Activated T-cell treated with anti-CD3 and anti-CD28 coated beads, Interleukin-2, amount 50 U/mL, for 24 hours (primary cell): ENCODE results near the gene AFF1.
"Not testable (repeated sequence)": the region's sequence is repeated elsewhere in the genome, so short reads cannot be mapped to it uniquely, and the experiment has no call there.

ENCODE experiments used
- DNase-seq: peaks from one replicate; pipeline ENCODE4 v3.0.0-alpha.2; 2020
- H3K27ac Mint-ChIP-seq: 2 replicates; pipeline ENCODE4 v1.8.0; 2020; ENCODE audit warnings: mild to moderate bottlenecking, mixed read lengths
- H3K27me3 Mint-ChIP-seq: 2 replicates; pipeline ENCODE4 v1.8.0; 2020; ENCODE audit warnings: mixed read lengths
- H3K36me3 Mint-ChIP-seq: 2 replicates; pipeline ENCODE4 v1.8.0; 2020; ENCODE audit warnings: low read depth, mixed read lengths
- H3K4me1 Mint-ChIP-seq: 2 replicates; pipeline ENCODE4 v1.8.0; 2020; ENCODE audit warnings: low read depth, mixed read lengths
- H3K4me3 Mint-ChIP-seq: 2 replicates; pipeline ENCODE4 v1.8.0; 2020; ENCODE audit warnings: mild to moderate bottlenecking, moderate library complexity, mixed read lengths
- H3K9me3 Mint-ChIP-seq: 2 replicates; pipeline ENCODE4 v1.8.0; 2020; ENCODE audit warnings: mixed read lengths

AFF1 gene

GRCh38 chr4:87033902-87034301, 99.1 kb downstream of the AFF1 start:
- H3K27ac Mint-ChIP-seq, result no peak overlapping the region
- DNase-seq, result no peak
- H3K36me3 Mint-ChIP-seq, result peaks cover 5% of the 10 kb centered on the region
- H3K27me3 Mint-ChIP-seq, result no peaks in the 10 kb centered on the region
- no peak overlapping the region for H3K4me3 Mint-ChIP-seq
- H3K4me1 Mint-ChIP-seq, result peaks cover 35% of the 10 kb centered on the region
- no peaks in the 10 kb centered on the region for H3K9me3 Mint-ChIP-seq

GRCh38 chr4:87034527-87034926, 99.7 kb downstream of the AFF1 start:
- peak overlapping the region; percentile 80 for H3K27ac Mint-ChIP-seq
- peaks cover 8% of the 10 kb centered on the region for H3K36me3 Mint-ChIP-seq
- H3K4me1 Mint-ChIP-seq, result peaks cover 41% of the 10 kb centered on the region
- no peaks in the 10 kb centered on the region for H3K9me3 Mint-ChIP-seq
- no peak overlapping the region for H3K4me3 Mint-ChIP-seq
- no peak for DNase-seq
- H3K27me3 Mint-ChIP-seq, result no peaks in the 10 kb centered on the region

- H3K36me3 Mint-ChIP-seq, result peaks cover 5% of the 10 kb centered on the region
- H3K4me3 Mint-ChIP-seq, result no peak overlapping the region
- H3K27ac Mint-ChIP-seq, result peak overlapping the region; percentile 70
- peaks cover 48% of the 10 kb centered on the region for H3K4me1 Mint-ChIP-seq
- no peaks in the 10 kb centered on the region for H3K9me3 Mint-ChIP-seq
- DNase-seq, result no peak
- no peaks in the 10 kb centered on the region for H3K27me3 Mint-ChIP-seq
These were observed 101.2 kb downstream of the AFF1 start for GRCh38 chr4:87035881-87036509.

- DNase-seq, result no peak
- Mint-ChIP-seq H3K27me3 (no peaks in the 10 kb centered on the region), H3K4me1 (peaks cover 55% of the 10 kb centered on the region), H3K27ac (no peak overlapping the region), H3K4me3 (no peak overlapping the region), H3K36me3 (peaks cover 9% of the 10 kb centered on the region), H3K9me3 (no peaks in the 10 kb centered on the region)
These were observed 101.9 kb downstream of the AFF1 start for GRCh38 chr4:87036713-87037112.

GRCh38 chr4:87037171-87037570, 102.4 kb downstream of the AFF1 start:
- H3K4me3 Mint-ChIP-seq, DNase-seq, H3K27ac Mint-ChIP-seq, H3K36me3 Mint-ChIP-seq, H3K27me3 Mint-ChIP-seq, H3K9me3 Mint-ChIP-seq: not testable (repeated sequence)
- peaks cover 59% of the 10 kb centered on the region for H3K4me1 Mint-ChIP-seq

- no peak for DNase-seq
- Mint-ChIP-seq H3K27ac (no peak overlapping the region), H3K4me3 (no peak overlapping the region), H3K4me1 (peaks cover 65% of the 10 kb centered on the region), H3K9me3 (no peaks in the 10 kb centered on the region), H3K36me3 (peaks cover 9% of the 10 kb centered on the region), H3K27me3 (no peaks in the 10 kb centered on the region)
These were observed 103.0 kb downstream of the AFF1 start for GRCh38 chr4:87037671-87038334.

- peaks cover 72% of the 10 kb centered on the region for H3K4me1 Mint-ChIP-seq
- no peaks in the 10 kb centered on the region for H3K27me3 Mint-ChIP-seq
- H3K36me3 Mint-ChIP-seq, result peaks cover 9% of the 10 kb centered on the region
- H3K9me3 Mint-ChIP-seq, result no peaks in the 10 kb centered on the region
- DNase-seq, result no peak
- H3K4me3 Mint-ChIP-seq, result no peak overlapping the region
- H3K27ac Mint-ChIP-seq, result no peak overlapping the region
These were observed 104.2 kb downstream of the AFF1 start for GRCh38 chr4:87038837-87039615.

GRCh38 chr4:87041141-87041540, 106.3 kb downstream of the AFF1 start:
- DNase-seq, result no peak
- Mint-ChIP-seq H3K4me1 (peaks cover 64% of the 10 kb centered on the region), H3K36me3 (peaks cover 14% of the 10 kb centered on the region), H3K27ac (no peak overlapping the region), H3K4me3 (no peak overlapping the region), H3K9me3 (no peaks in the 10 kb centered on the region), H3K27me3 (no peaks in the 10 kb centered on the region)

- no peak overlapping the region for H3K4me3 Mint-ChIP-seq
- peaks cover 24% of the 10 kb centered on the region for H3K36me3 Mint-ChIP-seq
- peak overlapping the region; percentile 55 for H3K27ac Mint-ChIP-seq
These were observed 107.4 kb downstream of the AFF1 start for GRCh38 chr4:87042221-87042620.

GRCh38 chr4:87042986-87043820, 108.4 kb downstream of the AFF1 start:
- no peak overlapping the region for H3K27ac Mint-ChIP-seq
- DNase-seq, result no peak
- H3K9me3 Mint-ChIP-seq, result no peaks in the 10 kb centered on the region
- no peak overlapping the region for H3K4me3 Mint-ChIP-seq
- H3K36me3 Mint-ChIP-seq, result peaks cover 32% of the 10 kb centered on the region
- H3K27me3 Mint-ChIP-seq, result no peaks in the 10 kb centered on the region
- H3K4me1 Mint-ChIP-seq, result peaks cover 49% of the 10 kb centered on the region

More at GRCh38 chr4:87042221-87042620, 107.4 kb downstream of the AFF1 start:
- no peak for DNase-seq
- Mint-ChIP-seq H3K27me3 (no peaks in the 10 kb centered on the region), H3K9me3 (no peaks in the 10 kb centered on the region), H3K4me1 (peaks cover 53% of the 10 kb centered on the region)

- no peaks in the 10 kb centered on the region for H3K27me3 Mint-ChIP-seq
- H3K9me3 Mint-ChIP-seq, result no peaks in the 10 kb centered on the region
- peaks cover 47% of the 10 kb centered on the region for H3K4me1 Mint-ChIP-seq
- H3K4me3 Mint-ChIP-seq, result no peak overlapping the region
- no peak overlapping the region for H3K27ac Mint-ChIP-seq
- H3K36me3 Mint-ChIP-seq, result peaks cover 41% of the 10 kb centered on the region
- no peak for DNase-seq
These were observed 109.9 kb downstream of the AFF1 start for GRCh38 chr4:87044511-87045233.

- no peak for DNase-seq
- peaks cover 45% of the 10 kb centered on the region for H3K36me3 Mint-ChIP-seq
- no peaks in the 10 kb centered on the region for H3K27me3 Mint-ChIP-seq
- peaks cover 48% of the 10 kb centered on the region for H3K4me1 Mint-ChIP-seq
- H3K9me3 Mint-ChIP-seq, result no peaks in the 10 kb centered on the region
- H3K27ac Mint-ChIP-seq, result no peak overlapping the region
- no peak overlapping the region for H3K4me3 Mint-ChIP-seq
These were observed 110.4 kb downstream of the AFF1 start for GRCh38 chr4:87045234-87045558.

GRCh38 chr4:87045659-87046058, 110.8 kb downstream of the AFF1 start:
- H3K4me3 Mint-ChIP-seq, result no peak overlapping the region
- no peaks in the 10 kb centered on the region for H3K9me3 Mint-ChIP-seq
- DNase-seq, result no peak
- H3K27me3 Mint-ChIP-seq, result no peaks in the 10 kb centered on the region
- peaks cover 51% of the 10 kb centered on the region for H3K4me1 Mint-ChIP-seq
- H3K27ac Mint-ChIP-seq, result no peak overlapping the region
- H3K36me3 Mint-ChIP-seq, result peaks cover 49% of the 10 kb centered on the region

GRCh38 chr4:87046121-87046551, 111.3 kb downstream of the AFF1 start:
- DNase-seq, result no peak
- Mint-ChIP-seq H3K27ac (no peak overlapping the region), H3K27me3 (no peaks in the 10 kb centered on the region), H3K4me3 (no peak overlapping the region), H3K4me1 (peaks cover 53% of the 10 kb centered on the region), H3K36me3 (peaks cover 52% of the 10 kb centered on the region), H3K9me3 (no peaks in the 10 kb centered on the region)
